HG03135 (cell line): ENCODE results near the gene RIC1.
A peak's percentile ranks its signal among the peaks of the same experiment; 100 is the strongest.
"Not testable (repeated sequence)": the region's sequence is repeated elsewhere in the genome, so short reads cannot be mapped to it uniquely, and the experiment has no call there.

ENCODE experiments used
- ATAC-seq: cut with Tn5 transposase; IDR thresholded peaks from one replicate; pipeline ENCODE4 v1.9.1; 2021; ENCODE audit warnings: mild to moderate bottlenecking, moderate library complexity; ENCODE audit not compliant: unreplicated experiment

RIC1 gene

GRCh38 chr9:5720151-5720550, 91.2 kb downstream of the RIC1 start:
- no peak for ATAC-seq

- no peak for ATAC-seq
Measured at GRCh38 chr9:5721279-5722087, 92.6 kb downstream of the RIC1 start.

GRCh38 chr9:5722679-5723078, 93.8 kb downstream of the RIC1 start:
- ATAC-seq, result not testable (repeated sequence)

- ATAC-seq, result no peak
Measured at GRCh38 chr9:5735072-5735471, 106.2 kb downstream of the RIC1 start.

- ATAC-seq, result no peak
Measured at GRCh38 chr9:5736563-5737346, 107.8 kb downstream of the RIC1 start.

- ATAC-seq, result no peak
Measured at GRCh38 chr9:5743109-5743508, 114.2 kb downstream of the RIC1 start.

GRCh38 chr9:5748438-5748837, 119.5 kb downstream of the RIC1 start:
- no peak for ATAC-seq

- no peak for ATAC-seq
Measured at GRCh38 chr9:5749306-5749705, 120.4 kb downstream of the RIC1 start.

GRCh38 chr9:5750569-5750968, 121.7 kb downstream of the RIC1 start:
- ATAC-seq, result no peak

GRCh38 chr9:5756633-5757032, 127.7 kb downstream of the RIC1 start:
- no peak for ATAC-seq

- no peak for ATAC-seq
Measured at GRCh38 chr9:5760338-5760737, 131.4 kb downstream of the RIC1 start.

- no peak for ATAC-seq
Measured at GRCh38 chr9:5762421-5762820, 133.5 kb downstream of the RIC1 start.

- ATAC-seq, result peak; percentile 92
Measured at GRCh38 chr9:5764130-5764868, 135.4 kb downstream of the RIC1 start.

- ATAC-seq, result no peak
Measured at GRCh38 chr9:5767968-5768932, 139.3 kb downstream of the RIC1 start.

- ATAC-seq, result no peak
Measured at GRCh38 chr9:5773324-5773999, 144.6 kb downstream of the RIC1 start.

- no peak for ATAC-seq
Measured at GRCh38 chr9:5778805-5779204, 149.9 kb downstream of the RIC1 start.

- ATAC-seq, result not testable (repeated sequence)
Measured at GRCh38 chr9:5779705-5780218, 150.9 kb downstream of the RIC1 start.

GRCh38 chr9:5783420-5783819, 154.5 kb downstream of the RIC1 start:
- not testable (repeated sequence) for ATAC-seq

- no peak for ATAC-seq
Measured at GRCh38 chr9:5783982-5784381, 155.1 kb downstream of the RIC1 start.
